GM12891 (cell line): Measurements from ENCODE around the gene CCSER1.

Source experiments
- POLR2A ChIP-seq: IDR thresholded peaks from 2 replicates; pipeline ENCODE4 v1.6.1; 2011; ENCODE audit warnings: low read depth, low read length, control low read depth
- POLR2AphosphoS5 ChIP-seq: IDR thresholded peaks from 2 replicates; pipeline ENCODE4 v1.6.1; 2011; ENCODE audit warnings: low read depth, low read length, control low read depth
- TAF1 ChIP-seq: IDR thresholded peaks from 2 replicates; pipeline ENCODE4 v1.6.1; 2011; ENCODE audit warnings: low read depth, low read length, control low read depth

GRCh38 chr4:91212211-91212610 is 1085.0 kb downstream of the CCSER1 start:
- TF ChIP-seq POLR2AphosphoS5: no peak
- no peak for TF ChIP-seq POLR2A
- no peak for TF ChIP-seq TAF1
